Measurements from ENCODE around the gene OR1N2. TPM values are rescaled to one million over a fixed set of nuclear protein-coding genes. Genes with fewer than 3 reads are reported as not detected.
A peak's percentile ranks its signal among the peaks of the same experiment; 100 is the strongest.
"Not testable (repeated sequence)": the region's sequence is repeated elsewhere in the genome, so short reads cannot be mapped to it uniquely, and the experiment has no call there.

The OR1N2 gene
- not detected for polyA plus RNA-seq

DNA sequence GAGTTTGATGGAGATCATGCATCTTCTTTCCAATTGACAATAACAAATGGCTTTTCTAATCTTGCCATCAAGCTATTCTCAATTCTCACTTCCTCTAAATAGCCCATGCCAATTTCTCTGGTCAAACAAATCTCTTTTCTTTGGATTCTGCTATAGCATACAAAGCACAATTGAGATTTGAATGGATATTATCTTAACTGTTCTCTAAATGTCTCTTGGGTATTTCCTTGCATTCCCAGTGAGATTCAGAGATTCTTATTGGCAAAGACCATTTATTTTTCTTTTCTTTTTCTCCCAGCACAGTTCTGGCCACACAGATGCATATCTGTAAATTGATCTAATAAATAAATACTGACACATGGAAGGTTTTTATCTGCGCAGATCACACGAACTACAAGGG is at the start of gene OR1N2:
Gene OR1N2, plus strand, starts transcription at position 301 of the 400 bp plus-strand sequence. CDS start 100 bp downstream, outside the sequence.
- Mint-ChIP-seq H3K27ac (no peak within 1 kb of the TSS), H3K27me3 (peaks cover 5% of the 10 kb centered on the region), H3K36me3 (peaks cover 3% of the 10 kb centered on the region), H3K4me3 (no peak within 1 kb of the TSS), H3K4me1 (no peaks in the 10 kb centered on the region), H3K9me3 (peaks cover 0 to 11% (median 6%) of the 10 kb centered on the region in 3 donors)

DNA sequence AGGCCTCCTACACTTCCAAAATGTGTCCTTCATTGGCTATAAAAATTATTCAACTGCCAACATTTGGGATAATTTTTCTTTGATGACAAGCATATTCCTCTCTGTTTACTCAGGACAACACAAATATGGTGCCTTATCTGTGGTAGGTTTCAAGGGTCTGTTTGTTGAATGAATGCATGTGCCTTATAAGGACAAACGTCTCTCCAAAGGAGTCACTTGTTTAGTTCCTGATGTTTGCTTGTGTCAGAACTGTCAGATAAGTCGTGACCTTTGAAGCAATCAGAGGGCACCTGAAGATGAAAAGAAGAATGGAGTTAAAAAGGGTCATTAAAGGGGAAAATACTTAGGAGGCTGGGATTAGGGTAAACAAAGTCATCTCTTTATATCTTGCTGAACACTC is 45.9 kb upstream of the OR1N2 start:
- no peak overlapping the region for H3K4me3 Mint-ChIP-seq
- peaks cover 12% of the 10 kb centered on the region for H3K27me3 Mint-ChIP-seq
- no peak overlapping the region for H3K27ac Mint-ChIP-seq
- no peaks in the 10 kb centered on the region for H3K36me3 Mint-ChIP-seq
- H3K4me1 Mint-ChIP-seq, result no peaks in the 10 kb centered on the region
- H3K9me3 Mint-ChIP-seq, result no peaks in the 10 kb centered on the region

DNA sequence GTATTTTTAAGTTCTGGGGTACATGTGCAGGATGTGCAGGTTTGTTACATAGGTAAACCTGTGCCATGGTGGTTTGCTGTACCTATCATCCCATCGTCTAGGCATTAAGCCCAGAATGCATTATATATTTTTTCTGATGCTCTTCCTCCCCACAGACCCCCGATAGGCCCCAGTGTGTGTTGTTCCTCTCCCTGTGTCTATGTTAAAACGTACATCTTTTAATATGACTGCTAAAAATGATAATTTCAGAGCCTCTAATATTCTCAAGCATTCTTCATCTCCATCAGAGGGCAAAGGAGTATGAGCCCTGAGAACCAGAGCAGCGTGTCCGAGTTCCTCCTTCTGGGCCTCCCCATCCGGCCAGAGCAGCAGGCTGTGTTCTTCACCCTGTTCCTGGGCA is 42.4 kb upstream of the OR1N2 start, which contains the start of gene OR1J2:
Gene OR1J2, plus strand, starts transcription at position 301 of the 400 bp plus-strand sequence. Its CDS starts 0 bp downstream, at position 301.
- Mint-ChIP-seq H3K27ac (no peak within 1 kb of the TSS), H3K4me3 (peak within 1 kb of the TSS in 1 of 4 donors; percentile 30), H3K4me1 (no peaks in the 10 kb centered on the region), H3K36me3 (no peaks in the 10 kb centered on the region), H3K9me3 (no peaks in the 10 kb centered on the region), H3K27me3 (peaks cover 12% of the 10 kb centered on the region)

- Mint-ChIP-seq H3K4me3 (no peak overlapping the region), H3K27ac (no peak overlapping the region), H3K27me3 (peaks cover 2% of the 10 kb centered on the region), H3K4me1 (no peaks in the 10 kb centered on the region), H3K36me3 (no peaks in the 10 kb centered on the region), H3K9me3 (no peaks in the 10 kb centered on the region)
Observed at GRCh38 chr9:122518226-122518625, 34.7 kb upstream of the OR1N2 start.

GRCh38 chr9:122518841-122519240 is 34.1 kb upstream of the OR1N2 start, which contains the start of gene OR1J4:
Gene OR1J4, plus strand, starts transcription at chr9:122519141. Its CDS starts 0 bp downstream, at chr9:122519141.
- Mint-ChIP-seq H3K4me3 (no peak within 1 kb of the TSS), H3K27me3 (peaks cover 5% of the 10 kb centered on the region), H3K9me3 (no peaks in the 10 kb centered on the region), H3K36me3 (no peaks in the 10 kb centered on the region), H3K4me1 (no peaks in the 10 kb centered on the region), H3K27ac (no peak within 1 kb of the TSS)

DNA sequence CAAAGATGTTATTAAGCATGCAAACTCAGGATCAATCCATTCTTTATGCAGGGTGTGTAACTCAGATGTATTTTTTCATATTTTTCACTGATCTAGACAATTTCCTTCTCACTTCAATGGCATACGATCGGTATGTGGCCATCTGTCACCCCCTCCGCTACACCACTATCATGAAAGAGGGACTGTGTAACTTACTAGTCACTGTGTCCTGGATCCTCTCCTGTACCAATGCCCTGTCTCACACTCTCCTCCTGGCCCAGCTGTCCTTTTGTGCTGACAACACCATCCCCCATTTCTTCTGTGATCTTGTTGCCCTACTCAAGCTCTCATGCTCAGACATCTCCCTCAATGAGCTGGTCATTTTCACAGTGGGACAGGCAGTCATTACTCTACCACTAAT is 33.5 kb upstream of the OR1N2 start:
- H3K36me3 Mint-ChIP-seq, result no peaks in the 10 kb centered on the region
- no peak overlapping the region for H3K4me3 Mint-ChIP-seq
- no peaks in the 10 kb centered on the region for H3K4me1 Mint-ChIP-seq
- no peak overlapping the region for H3K27ac Mint-ChIP-seq
- peaks cover 7% of the 10 kb centered on the region for H3K27me3 Mint-ChIP-seq
- H3K9me3 Mint-ChIP-seq, result no peaks in the 10 kb centered on the region

GRCh38 chr9:122526602-122527001 is 26.3 kb upstream of the OR1N2 start:
- no peak overlapping the region for H3K27ac Mint-ChIP-seq
- no peaks in the 10 kb centered on the region for H3K4me1 Mint-ChIP-seq
- H3K27me3 Mint-ChIP-seq, result peaks cover 17% of the 10 kb centered on the region

GRCh38 chr9:122527193-122527592 is 25.7 kb upstream of the OR1N2 start, which contains the start of gene OR1N1:
Gene OR1N1, minus strand, starts transcription at chr9:122527293. Its CDS starts 0 bp downstream, at chr9:122527293.
- H3K4me1 Mint-ChIP-seq, result no peaks in the 10 kb centered on the region
- peaks cover 2% of the 10 kb centered on the region for H3K36me3 Mint-ChIP-seq
- H3K9me3 Mint-ChIP-seq, result no peaks in the 10 kb centered on the region
- H3K27ac Mint-ChIP-seq, result no peak within 1 kb of the TSS
- peaks cover 17% of the 10 kb centered on the region for H3K27me3 Mint-ChIP-seq
- no peak within 1 kb of the TSS for H3K4me3 Mint-ChIP-seq

More at GRCh38 chr9:122526602-122527001, 26.3 kb upstream of the OR1N2 start:
- H3K4me3 Mint-ChIP-seq, result no peak overlapping the region
- no peaks in the 10 kb centered on the region for H3K9me3 Mint-ChIP-seq
- peaks cover 2% of the 10 kb centered on the region for H3K36me3 Mint-ChIP-seq

DNA sequence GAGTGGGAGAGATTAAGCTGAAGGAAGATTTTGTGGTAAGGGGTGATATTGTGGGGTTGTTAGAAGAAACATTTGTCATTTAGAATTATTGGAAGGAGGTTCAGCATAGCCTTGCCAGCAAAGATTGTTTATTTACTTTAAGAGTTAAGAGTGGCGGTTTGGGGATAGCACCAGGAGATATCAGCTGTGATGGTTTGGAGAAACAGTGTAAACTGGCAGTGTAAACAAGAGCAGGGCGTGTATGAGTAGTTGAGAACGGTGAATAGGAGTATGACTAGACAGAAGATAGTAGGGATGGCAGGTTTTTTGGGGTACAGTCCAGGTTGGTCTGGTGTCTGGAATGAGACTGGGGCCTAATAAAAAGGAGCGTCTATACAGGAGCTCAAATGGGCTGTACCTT is 21.8 kb upstream of the OR1N2 start:
- not testable (repeated sequence) for H3K9me3 Mint-ChIP-seq, H3K4me3 Mint-ChIP-seq, H3K4me1 Mint-ChIP-seq, H3K36me3 Mint-ChIP-seq, H3K27ac Mint-ChIP-seq, H3K27me3 Mint-ChIP-seq

DNA sequence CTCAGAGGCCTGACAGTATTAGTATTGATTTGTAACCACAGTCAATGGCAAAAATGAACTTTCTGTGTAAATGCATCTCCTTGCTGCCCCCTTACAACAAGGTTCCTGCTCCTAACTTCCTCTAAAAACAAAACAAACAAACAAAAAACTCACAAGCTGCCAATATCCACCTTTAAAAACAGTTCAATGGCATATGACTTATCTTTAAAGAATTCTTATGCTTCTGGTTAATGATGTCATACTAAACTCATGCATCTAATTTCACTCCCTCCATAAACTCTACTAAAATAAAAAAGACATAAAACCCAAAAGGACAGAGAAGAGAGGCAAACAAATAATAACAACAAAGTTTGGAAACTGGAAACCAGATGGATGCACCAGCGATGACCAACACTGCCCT is 16.8 kb upstream of the OR1N2 start:
- no peak overlapping the region for H3K4me3 Mint-ChIP-seq
- H3K4me1 Mint-ChIP-seq, result no peaks in the 10 kb centered on the region
- no peaks in the 10 kb centered on the region for H3K36me3 Mint-ChIP-seq
- peaks cover 0 to 3% (median 0%) of the 10 kb centered on the region in 3 donors for H3K9me3 Mint-ChIP-seq
- H3K27ac Mint-ChIP-seq, result no peak overlapping the region
- no peaks in the 10 kb centered on the region for H3K27me3 Mint-ChIP-seq

DNA sequence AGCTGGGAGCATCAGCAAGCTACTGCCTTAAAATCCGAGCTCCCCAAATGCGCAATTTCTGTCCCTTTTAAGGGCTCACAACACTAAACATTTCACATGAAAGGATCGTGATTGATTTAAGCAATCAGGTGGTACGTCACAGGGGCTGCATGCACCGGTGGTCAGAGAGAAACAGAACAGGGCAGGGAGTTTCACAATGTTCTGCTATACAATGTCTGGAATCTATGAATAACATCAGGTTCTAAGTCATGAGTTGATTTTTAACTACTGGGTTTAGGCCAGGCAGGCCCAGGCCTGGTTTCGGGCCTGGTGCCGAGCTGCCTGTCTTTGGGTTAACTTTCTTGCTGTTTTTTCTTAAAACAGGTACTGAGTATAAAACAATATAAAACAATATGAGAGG is 15.8 kb upstream of the OR1N2 start:
- not testable (repeated sequence) for H3K27ac Mint-ChIP-seq, H3K4me1 Mint-ChIP-seq, H3K4me3 Mint-ChIP-seq, H3K36me3 Mint-ChIP-seq, H3K27me3 Mint-ChIP-seq, H3K9me3 Mint-ChIP-seq

DNA sequence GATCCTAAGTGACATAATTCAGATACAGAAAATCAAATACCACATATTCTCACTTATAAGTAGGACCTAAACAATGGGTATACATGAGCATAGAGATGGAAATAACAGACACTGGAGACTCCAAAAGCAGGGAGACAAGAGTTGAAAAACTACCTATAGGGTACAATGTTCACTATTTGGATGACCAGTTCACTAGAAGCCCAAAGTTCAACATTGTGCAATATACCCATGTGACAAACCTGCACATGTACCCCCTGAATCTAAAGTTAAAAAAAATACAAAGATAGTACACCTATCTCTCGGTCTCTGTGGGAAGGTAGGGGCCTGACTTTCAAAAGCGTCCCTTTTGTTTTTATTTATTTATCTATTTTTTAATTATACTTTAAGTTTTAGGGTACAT is 14.2 kb upstream of the OR1N2 start:
- no peaks in the 10 kb centered on the region for H3K27me3 Mint-ChIP-seq
- no peaks in the 10 kb centered on the region for H3K36me3 Mint-ChIP-seq
- H3K9me3 Mint-ChIP-seq, result peaks cover 0 to 3% (median 0%) of the 10 kb centered on the region in 3 donors
- no peaks in the 10 kb centered on the region for H3K4me1 Mint-ChIP-seq
- no peak overlapping the region for H3K27ac Mint-ChIP-seq
- no peak overlapping the region for H3K4me3 Mint-ChIP-seq

DNA sequence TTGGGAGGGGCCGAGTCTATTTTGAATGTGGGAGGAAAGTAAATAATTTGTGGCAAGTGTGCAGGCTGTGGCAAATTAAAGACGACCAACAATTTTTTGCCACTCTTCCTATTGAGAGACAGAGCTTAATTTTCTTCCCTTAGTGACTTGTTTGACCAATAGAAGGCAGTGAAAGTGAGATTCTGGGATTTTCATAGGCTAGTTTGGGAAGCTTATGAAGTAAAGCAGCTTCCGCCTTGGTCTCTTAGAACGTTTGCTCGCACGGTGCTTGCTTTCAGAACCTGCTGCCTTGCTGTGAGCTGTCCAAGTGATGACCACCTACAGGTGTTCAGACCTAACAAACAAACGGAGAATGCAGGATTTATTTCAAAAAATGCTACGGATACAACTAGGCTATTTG is 6.7 kb upstream of the OR1N2 start:
- Mint-ChIP-seq H3K27ac (no peak overlapping the region), H3K36me3 (peaks cover 3% of the 10 kb centered on the region), H3K9me3 (peaks cover 0 to 11% (median 8%) of the 10 kb centered on the region in 3 donors), H3K4me3 (peak overlapping the region in 1 of 4 donors; percentile 44), H3K27me3 (peaks cover 4% of the 10 kb centered on the region), H3K4me1 (no peaks in the 10 kb centered on the region)

GRCh38 chr9:122551371-122551770 is 1.5 kb upstream of the OR1N2 start:
- Mint-ChIP-seq H3K36me3 (peaks cover 3% of the 10 kb centered on the region), H3K4me3 (no peak overlapping the region), H3K27me3 (peaks cover 7% of the 10 kb centered on the region), H3K27ac (no peak overlapping the region), H3K9me3 (peaks cover 0 to 11% (median 8%) of the 10 kb centered on the region in 3 donors), H3K4me1 (no peaks in the 10 kb centered on the region)

GRCh38 chr9:122561446-122561845 is 8.5 kb downstream of the OR1N2 start:
- no peak overlapping the region for H3K4me3 Mint-ChIP-seq
- peaks cover 13% of the 10 kb centered on the region for H3K27me3 Mint-ChIP-seq
- no peak overlapping the region for H3K27ac Mint-ChIP-seq
- peaks cover 4 to 7% (median 5%) of the 10 kb centered on the region in 3 donors for H3K9me3 Mint-ChIP-seq
- H3K36me3 Mint-ChIP-seq, result peaks cover 3% of the 10 kb centered on the region
- peaks cover 0 to 5% (median 0%) of the 10 kb centered on the region in 3 donors for H3K4me1 Mint-ChIP-seq

DNA sequence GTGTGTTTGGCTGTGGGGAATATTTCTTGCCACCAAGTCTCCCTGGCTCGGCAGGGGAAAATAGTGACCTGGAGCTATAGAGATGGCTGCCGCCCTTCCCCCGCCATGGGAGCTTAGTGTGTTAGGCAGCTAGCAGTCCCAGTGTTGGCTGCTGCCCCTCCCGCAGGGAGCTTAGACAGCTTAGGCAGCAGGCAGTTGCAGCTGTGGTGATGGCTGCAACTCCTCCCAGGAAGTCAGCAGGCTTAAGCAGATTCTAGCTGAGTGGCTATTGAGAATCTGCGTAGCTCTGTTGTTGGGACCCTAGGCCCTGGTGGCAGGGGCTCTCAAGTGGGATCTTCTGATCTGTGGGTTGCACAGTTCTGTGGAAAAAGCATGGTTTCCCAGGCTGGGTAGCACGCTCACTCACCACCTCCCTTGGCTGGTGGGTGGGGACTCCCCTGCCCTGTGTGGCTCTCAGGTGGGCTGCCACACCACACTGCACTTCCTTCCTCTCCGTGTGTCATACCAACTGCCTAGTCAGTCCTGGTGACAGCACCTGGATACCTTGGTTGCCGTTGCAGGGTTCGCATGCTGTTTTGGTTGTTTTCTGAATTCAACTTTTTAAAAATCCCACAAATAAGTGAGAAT is 9.3 kb downstream of the OR1N2 start:
- Mint-ChIP-seq H3K4me1 (peaks cover 0 to 5% (median 0%) of the 10 kb centered on the region in 3 donors), H3K36me3 (peaks cover 3% of the 10 kb centered on the region), H3K27ac (no peak overlapping the region), H3K9me3 (peaks cover 4 to 7% (median 5%) of the 10 kb centered on the region in 3 donors), H3K27me3 (peaks cover 13% of the 10 kb centered on the region), H3K4me3 (no peak overlapping the region)

All from IgD-negative memory B cell (primary cell).